AG20443 (cell line): ENCODE results near the gene LRWD1.

Source experiments
- DNase-seq: peaks from one replicate; pipeline ENCODE4 v3.0.0; 2012; ENCODE audit warnings: low spot score, mixed read lengths

Gene LRWD1

GRCh38 chr7:102464577-102465280 lies at the start of gene LRWD1, which contains the start of gene ALKBH4:
Gene LRWD1, plus strand, starts transcription at chr7:102464984. Its CDS starts 97 bp downstream, at chr7:102465081.
Gene ALKBH4, minus strand, starts transcription at chr7:102464863. Its CDS starts 27 bp downstream, at chr7:102464836.
- peak; percentile 100 for DNase-seq

DNA sequence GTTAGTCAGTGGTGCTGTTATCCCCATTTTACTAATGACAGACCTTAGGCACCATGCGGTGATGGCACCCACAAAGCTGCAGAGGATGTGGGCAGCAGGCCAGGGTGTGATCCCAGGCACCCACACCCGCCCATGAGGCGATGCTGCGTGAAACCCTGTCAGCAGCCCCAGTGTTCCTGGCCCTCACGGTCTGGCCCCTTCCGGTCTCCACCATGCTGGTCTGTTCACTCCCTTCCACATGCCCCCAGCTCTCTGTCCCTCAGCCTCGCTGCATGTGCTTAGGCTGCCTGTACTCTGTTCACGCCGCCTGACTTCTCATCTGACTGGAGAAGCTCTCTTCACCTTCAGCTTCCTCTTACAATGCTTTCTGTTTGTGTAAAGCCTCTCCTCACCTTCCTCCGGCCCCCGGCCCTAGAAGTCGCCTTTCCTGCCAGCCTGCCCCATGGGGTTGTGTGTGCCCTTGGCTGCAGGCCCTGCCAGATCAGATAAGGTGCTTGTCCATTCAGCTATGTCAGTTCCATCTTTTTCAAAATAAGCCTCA lies 49.0 kb upstream of the LRWD1 start:
- no peak for DNase-seq

DNA sequence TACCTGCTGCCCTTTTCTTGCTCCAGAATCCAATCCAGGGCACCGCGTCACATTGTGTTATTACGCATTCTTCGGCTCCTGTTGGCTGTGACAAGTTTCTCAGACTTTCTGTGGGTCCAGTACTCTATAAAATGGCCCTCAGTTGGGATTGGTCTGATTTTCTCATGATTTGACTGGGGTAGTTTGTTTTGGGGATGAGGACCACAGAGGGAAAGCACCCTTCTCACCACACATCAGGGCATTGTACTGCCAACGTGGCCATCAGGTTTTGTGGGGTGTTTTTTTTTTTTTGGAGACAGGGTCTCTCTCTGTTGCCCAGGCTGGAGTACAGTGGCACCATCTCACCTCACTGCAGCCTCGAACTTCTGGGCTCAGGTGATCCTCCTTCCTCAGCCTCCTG lies 48.4 kb upstream of the LRWD1 start:
- no peak for DNase-seq

DNA sequence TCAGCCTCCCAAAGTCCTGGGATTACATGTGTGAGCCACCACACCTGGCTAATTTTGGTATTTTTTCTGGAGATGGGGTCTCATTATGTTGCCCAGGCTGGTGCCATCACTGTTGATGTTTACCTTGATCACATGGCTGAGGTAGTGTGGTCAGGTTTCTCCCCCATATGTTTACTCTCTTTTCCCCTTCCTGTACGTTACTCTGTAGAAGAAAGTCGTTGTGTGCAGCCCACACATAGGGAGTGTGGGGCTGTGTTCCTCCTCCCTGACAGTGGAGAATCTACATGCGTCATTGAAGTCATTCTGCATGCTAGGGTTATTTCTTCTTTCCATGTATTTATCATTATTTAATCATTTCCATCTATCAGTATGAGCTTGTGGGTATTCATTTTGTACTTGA lies 47.7 kb upstream of the LRWD1 start:
- DNase-seq, result no peak

- no peak for DNase-seq
Observed at GRCh38 chr7:102418592-102418991, 46.2 kb upstream of the LRWD1 start.

- DNase-seq, result no peak
Observed at GRCh38 chr7:102421706-102422240, 43.0 kb upstream of the LRWD1 start.

- DNase-seq, result no peak
Observed at GRCh38 chr7:102424129-102424551, 40.6 kb upstream of the LRWD1 start.

DNA sequence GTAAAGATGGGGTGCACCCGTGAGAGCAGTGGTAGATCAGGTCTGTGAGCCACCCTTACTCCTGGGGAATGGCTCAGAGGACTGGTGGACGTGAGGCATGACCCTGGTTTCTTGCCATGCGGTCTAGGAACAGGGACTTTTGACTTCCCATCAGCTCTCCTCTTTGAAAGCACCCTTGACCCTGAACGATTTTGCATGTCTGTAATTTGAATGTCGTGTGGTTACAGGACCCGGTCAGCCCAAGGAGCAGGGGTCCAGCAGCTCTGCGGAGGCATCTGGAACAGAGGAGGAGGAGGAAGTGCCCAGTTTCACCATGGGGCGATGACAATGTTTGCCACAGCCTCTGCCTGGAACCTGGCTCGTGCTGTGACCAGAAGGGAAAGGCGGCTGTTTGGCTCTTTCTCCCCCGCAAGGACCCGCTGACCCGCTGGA lies 40.0 kb upstream of the LRWD1 start:
- DNase-seq, result no peak

GRCh38 chr7:102425639-102426267 lies 39.0 kb upstream of the LRWD1 start:
- no peak for DNase-seq

- no peak for DNase-seq
Observed at GRCh38 chr7:102426268-102427018, 38.3 kb upstream of the LRWD1 start.

- no peak for DNase-seq
Observed at GRCh38 chr7:102427019-102427405, 37.8 kb upstream of the LRWD1 start.

- DNase-seq, result no peak
Observed at GRCh38 chr7:102429141-102429899, 35.5 kb upstream of the LRWD1 start.

DNA sequence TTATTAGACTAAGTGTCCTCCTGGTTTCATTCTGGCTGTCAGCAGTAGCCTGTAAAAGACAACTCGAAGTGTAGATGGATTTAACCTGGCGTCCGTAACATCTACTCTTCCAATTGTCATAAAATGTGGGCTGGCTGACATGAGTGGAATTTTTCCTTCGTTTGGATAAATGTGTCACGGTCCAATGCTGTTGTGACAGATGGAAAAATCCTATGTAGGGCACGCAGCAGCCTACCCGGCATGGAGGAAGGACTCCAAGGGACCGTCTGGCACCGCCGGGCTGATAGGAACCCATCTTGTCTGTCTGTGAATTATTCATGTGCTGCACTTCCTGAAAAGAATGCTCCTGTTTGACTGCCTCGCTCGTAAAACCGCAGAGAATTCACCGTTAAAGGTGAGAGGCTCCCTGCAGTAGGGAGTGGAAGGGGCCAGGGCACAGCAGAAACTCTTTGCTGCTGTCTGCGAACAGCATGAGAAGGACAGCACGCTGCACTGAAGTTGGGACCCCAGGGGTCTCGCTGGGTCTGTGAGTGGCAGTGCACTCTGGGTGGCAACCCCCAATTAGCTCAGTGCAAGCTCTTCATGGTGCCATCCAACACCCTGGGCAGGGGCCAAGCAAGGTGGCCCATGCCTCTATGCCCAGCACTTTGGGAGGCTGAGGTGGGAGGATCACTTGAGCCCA lies 33.0 kb upstream of the LRWD1 start:
- no peak for DNase-seq

DNA sequence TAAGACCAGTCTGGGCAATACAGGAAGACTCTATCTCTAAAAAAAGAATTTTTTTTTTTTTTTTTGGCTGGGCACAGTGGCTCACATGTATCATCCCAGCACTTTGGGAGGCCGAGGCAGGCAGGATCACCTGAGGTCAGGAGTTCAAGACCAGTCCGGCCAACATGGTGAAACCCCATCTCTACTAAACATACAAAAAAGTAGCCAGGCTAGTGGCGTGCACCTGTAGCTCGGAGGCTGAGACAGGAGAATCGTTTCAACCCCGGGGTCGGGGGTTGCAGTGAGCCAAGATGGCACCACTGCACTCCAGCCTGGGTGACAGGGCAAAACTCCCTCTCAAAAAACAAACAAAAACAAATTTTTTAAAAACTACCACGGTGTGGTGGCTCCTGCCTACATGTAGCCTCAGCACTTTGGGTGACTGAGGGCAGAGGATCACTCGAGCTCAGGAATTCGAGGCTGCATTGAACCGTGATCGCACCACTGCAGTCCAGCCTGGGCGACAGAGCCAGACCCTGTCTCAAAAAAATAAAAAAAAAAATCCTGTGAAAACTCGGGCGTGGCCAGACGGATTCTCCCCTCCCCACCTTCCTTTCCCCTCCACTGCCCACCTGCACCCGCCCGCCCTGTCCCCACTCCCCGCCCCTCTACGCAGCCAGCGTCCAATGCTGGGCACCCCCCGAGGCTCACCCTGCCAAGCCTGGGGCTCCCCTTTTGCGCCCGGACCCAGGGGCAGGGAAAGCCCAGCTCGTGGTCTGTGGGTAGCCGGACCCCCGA lies 32.2 kb upstream of the LRWD1 start:
- peak; percentile 33 for DNase-seq

DNA sequence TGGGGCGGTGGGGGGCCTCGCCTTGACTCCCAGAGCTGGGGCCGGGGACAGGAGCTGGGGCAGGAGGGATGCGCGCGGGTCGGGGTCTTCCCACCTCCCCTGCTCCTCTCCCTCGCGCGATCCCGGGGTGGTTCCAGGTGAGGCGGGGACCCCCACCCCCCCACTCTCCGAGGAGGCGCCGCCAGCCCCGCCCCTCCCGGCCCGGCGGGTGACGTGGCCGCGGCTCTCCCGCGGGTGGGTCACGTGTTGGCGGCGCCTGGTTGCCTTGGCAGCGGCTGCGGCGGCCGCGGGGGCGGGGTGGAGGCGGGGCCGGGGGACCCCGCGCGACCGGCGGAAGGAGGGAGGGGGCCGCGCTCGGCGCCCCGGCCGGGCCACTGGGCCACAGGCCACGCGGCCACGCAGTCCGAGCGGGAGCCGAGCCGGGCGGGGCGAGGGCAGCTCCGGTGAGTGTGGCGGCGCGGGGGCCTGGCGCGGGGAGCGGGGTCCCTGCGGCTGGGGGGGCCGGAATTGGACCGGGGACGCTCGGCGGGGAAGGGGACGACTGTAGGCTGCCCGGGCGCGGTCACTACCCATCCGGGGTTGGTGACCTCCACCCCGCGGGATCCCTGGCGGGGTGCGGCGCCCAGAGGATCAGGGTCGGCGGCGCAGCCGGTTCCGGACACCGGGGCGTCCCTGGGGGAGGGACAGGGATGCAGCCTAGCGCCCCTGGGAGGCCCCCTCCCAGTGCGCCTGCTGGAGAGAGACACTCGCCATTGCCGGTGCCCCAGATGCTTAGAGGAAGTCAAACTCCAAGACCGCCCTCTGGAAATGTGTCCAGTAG lies 31.4 kb upstream of the LRWD1 start, which contains the start of gene ORAI2:
ORAI2 (plus strand) TSS at position 357 of the 820 bp plus-strand sequence. CDS start 5,382 bp downstream, outside the sequence.
- DNase-seq, result peak; percentile 96

GRCh38 chr7:102434039-102434486 lies 30.7 kb upstream of the LRWD1 start:
- DNase-seq, result no peak

DNA sequence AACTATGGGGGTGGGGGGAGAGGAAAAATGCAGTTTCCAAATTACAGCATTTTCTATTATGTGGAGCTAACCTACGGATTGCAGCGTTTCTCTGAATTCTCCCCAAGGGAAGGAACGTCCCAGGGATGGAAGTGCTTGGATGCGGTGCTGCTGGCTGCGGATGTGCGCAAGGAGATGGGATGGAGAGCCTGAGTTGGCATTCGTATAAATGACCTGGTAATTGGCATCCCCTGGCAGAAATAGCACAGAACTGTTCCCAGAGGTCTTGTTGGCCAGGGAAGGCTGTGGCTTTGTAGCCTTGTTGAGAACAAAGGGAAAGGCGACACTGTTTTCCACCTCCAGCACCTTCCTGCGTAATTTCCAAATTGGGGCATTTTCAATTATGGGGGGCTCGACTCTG lies 28.7 kb upstream of the LRWD1 start:
- DNase-seq, result no peak

GRCh38 chr7:102439963-102440795 lies 24.6 kb upstream of the LRWD1 start:
- DNase-seq, result peak; percentile 87
